PFSK-1 (cell line): ENCODE measurements around the gene TNC.

ENCODE experiments used
- POLR2AphosphoS5 ChIP-seq: IDR thresholded peaks from 2 replicates; pipeline ENCODE4 v1.6.1; 2012; ENCODE audit warnings: low read depth, mild to moderate bottlenecking, control low read depth, low read length, moderate library complexity
- TAF1 ChIP-seq: IDR thresholded peaks from 2 replicates; pipeline ENCODE4 v1.6.1; 2012; ENCODE audit warnings: low read length, control low read depth, borderline replicate concordance; ENCODE audit not compliant: insufficient read depth
- TF ChIP-seq, protein P1 (sequence below), 2 experiments: IDR thresholded peaks; 2 replicates each; pipeline versions ENCODE4 v1.6.1 to v1.8.0; 2011 to 2012; ENCODE audit warnings: low read depth in 2 of 2, low read length in 2 of 2, control low read depth in 1 of 2, inconsistent platforms in 1 of 2, mild to moderate bottlenecking in 1 of 2, moderate library complexity in 1 of 2; ENCODE audit not compliant: insufficient read depth in 1 of 2

DNA sequence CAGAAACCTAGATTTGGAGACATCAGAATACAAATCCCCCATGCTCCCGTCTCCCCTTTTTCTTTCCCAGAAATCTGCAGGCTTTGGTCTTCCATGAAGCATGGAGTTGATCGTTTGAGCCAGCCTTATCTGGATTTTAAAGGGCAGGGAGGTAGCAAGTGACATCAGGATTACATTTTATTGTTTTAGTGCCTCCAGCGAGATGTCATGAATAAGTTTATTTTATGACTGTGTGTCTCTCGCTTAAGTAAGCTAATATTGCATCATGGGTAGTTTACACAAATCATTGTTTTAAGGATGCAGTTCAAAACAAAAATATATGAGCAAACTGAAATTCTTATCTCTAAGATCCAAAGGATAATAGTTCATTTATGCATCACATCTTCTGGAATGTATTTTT lies 136.9 kb downstream of the TNC start:
- TF ChIP-seq POLR2AphosphoS5: no peak
- TF ChIP-seq, protein P1, sequence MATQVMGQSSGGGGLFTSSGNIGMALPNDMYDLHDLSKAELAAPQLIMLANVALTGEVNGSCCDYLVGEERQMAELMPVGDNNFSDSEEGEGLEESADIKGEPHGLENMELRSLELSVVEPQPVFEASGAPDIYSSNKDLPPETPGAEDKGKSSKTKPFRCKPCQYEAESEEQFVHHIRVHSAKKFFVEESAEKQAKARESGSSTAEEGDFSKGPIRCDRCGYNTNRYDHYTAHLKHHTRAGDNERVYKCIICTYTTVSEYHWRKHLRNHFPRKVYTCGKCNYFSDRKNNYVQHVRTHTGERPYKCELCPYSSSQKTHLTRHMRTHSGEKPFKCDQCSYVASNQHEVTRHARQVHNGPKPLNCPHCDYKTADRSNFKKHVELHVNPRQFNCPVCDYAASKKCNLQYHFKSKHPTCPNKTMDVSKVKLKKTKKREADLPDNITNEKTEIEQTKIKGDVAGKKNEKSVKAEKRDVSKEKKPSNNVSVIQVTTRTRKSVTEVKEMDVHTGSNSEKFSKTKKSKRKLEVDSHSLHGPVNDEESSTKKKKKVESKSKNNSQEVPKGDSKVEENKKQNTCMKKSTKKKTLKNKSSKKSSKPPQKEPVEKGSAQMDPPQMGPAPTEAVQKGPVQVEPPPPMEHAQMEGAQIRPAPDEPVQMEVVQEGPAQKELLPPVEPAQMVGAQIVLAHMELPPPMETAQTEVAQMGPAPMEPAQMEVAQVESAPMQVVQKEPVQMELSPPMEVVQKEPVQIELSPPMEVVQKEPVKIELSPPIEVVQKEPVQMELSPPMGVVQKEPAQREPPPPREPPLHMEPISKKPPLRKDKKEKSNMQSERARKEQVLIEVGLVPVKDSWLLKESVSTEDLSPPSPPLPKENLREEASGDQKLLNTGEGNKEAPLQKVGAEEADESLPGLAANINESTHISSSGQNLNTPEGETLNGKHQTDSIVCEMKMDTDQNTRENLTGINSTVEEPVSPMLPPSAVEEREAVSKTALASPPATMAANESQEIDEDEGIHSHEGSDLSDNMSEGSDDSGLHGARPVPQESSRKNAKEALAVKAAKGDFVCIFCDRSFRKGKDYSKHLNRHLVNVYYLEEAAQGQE (IDR thresholded peaks at IDR 0.05; ENCODE audit: insufficient read depth in 1 of 2, low read depth in 2 of 2, low read length in 2 of 2): no peak
- TF ChIP-seq TAF1: no peak
